Endothelial cell of umbilical vein (primary cell): ENCODE results near the gene HAX1. TPM values are rescaled to one million over a fixed set of nuclear protein-coding genes. Genes with fewer than 3 reads are reported as not detected.

ENCODE experiments used
- BruUV-seq: library from RNA; stranded (reverse); fragments of 400-500 nt; replicated peaks from 2 replicates; lab custom pipeline; 2021; lab: Mats Ljungman, UMichigan
- CTCF ChIA-PET: fragments of 300-600, 350-600 bp; sonication (Branson Sonifier 250); formaldehyde crosslinking; loops from one replicate; lab custom pipeline; 2021; ENCODE audit warnings: antibody characterized with exemption, inconsistent platforms; lab: Charles Lee
- POLR2A ChIA-PET: fragments of 300-600, 350-600 bp; sonication (Branson Sonifier 250); formaldehyde crosslinking; loops from one replicate; lab custom pipeline; 2021; ENCODE audit warnings: antibody characterized with exemption, inconsistent platforms; lab: Charles Lee
- DNase-seq: peaks from one replicate; pipeline ENCODE4 v3.0.0-alpha.2; 2011; ENCODE audit warnings: low read depth, low spot score
- FAIRE-seq: peaks from 2 replicates; lab custom pipeline; 2011; peaks lifted over from hg19 to GRCh38; lab: Jason Lieb, UNC
- H2AFZ ChIP-seq: 2 replicates; pipeline ENCODE4 v1.6.0; 2012; ENCODE audit warnings: low read depth, low read length, control low read depth, inconsistent platforms
- H3K27ac ChIP-seq: 2 replicates; pipeline ENCODE4 v1.5.1; 2011; ENCODE audit warnings: low read depth, mild to moderate bottlenecking, control low read depth, low read length, moderate library complexity; ENCODE audit not compliant: insufficient read depth
- H3K27me3 ChIP-seq, 2 experiments: 2 replicates each; pipeline versions ENCODE4 v1.6.0 to v1.6.1; 2011; ENCODE audit warnings: low read length in 2 of 2, mixed read lengths in 1 of 2; ENCODE audit not compliant: control insufficient read depth in 2 of 2, insufficient read depth in 2 of 2
- H3K36me3 ChIP-seq, 2 experiments: 2 replicates in 1 of 2; 3 replicates in 1 of 2; pipeline ENCODE4 v1.5.1; 2011; ENCODE audit warnings: low read length in 2 of 2, mild to moderate bottlenecking in 1 of 2, moderate library complexity in 1 of 2; ENCODE audit not compliant: control insufficient read depth in 2 of 2, insufficient read depth in 2 of 2; ENCODE audit errors: extremely low read depth in 1 of 2
- H3K4me1 ChIP-seq: 3 replicates; pipeline ENCODE4 v1.5.1; 2011; ENCODE audit warnings: mild to moderate bottlenecking, low read length; ENCODE audit not compliant: control insufficient read depth, insufficient read depth; ENCODE audit errors: extremely low read depth
- H3K4me2 ChIP-seq: 2 replicates; pipeline ENCODE4 v1.6.1; 2011; ENCODE audit warnings: low read length, control low read depth, mixed read lengths; ENCODE audit not compliant: insufficient read depth
- H3K4me3 ChIP-seq, 3 experiments: fragments of 200-600 bp in 1 of 3; sonication (generic), shearing (Covaris generic) in 1 of 3; replicated peaks in 1 of 3; 2 replicates each; pipeline ENCODE4 v1.5.1; 2011 to 2016; ENCODE audit warnings: control low read depth in 3 of 3, low read length in 3 of 3, mild to moderate bottlenecking in 2 of 3, inconsistent platforms in 1 of 3, low read depth in 1 of 3, moderate library complexity in 1 of 3; ENCODE audit not compliant: insufficient read depth in 1 of 3
- H3K79me2 ChIP-seq: 2 replicates; pipeline ENCODE4 v1.6.0; 2012; ENCODE audit warnings: low read length, inconsistent platforms; ENCODE audit not compliant: control insufficient read depth, insufficient read depth
- H3K9ac ChIP-seq: replicated peaks from 2 replicates; pipeline ENCODE3; 2011; ENCODE audit warnings: low read length, control low read depth; ENCODE audit not compliant: insufficient read depth; ENCODE audit errors: extremely low read depth
- H3K9me1 ChIP-seq: replicated peaks from 3 replicates; pipeline ENCODE4 v1.6.0; 2011; ENCODE audit warnings: mild to moderate bottlenecking, low read length; ENCODE audit not compliant: control insufficient read depth, insufficient read depth; ENCODE audit errors: extremely low read depth
- H3K9me3 ChIP-seq: replicated peaks from 2 replicates; pipeline ENCODE4 v1.5.1; 2012; ENCODE audit warnings: low read length, inconsistent platforms; ENCODE audit not compliant: control insufficient read depth, insufficient read depth
- H4K20me1 ChIP-seq: replicated peaks from 2 replicates; pipeline ENCODE3; 2011; ENCODE audit warnings: mild to moderate bottlenecking, low read length; ENCODE audit not compliant: control insufficient read depth, insufficient read depth; ENCODE audit errors: extremely low read depth
- CTCF ChIP-seq, 2 donors: IDR thresholded peaks; 1 replicate in 1 of 2; 2 replicates in 1 of 2; pipeline ENCODE4 v1.5.1; 2011; ENCODE audit warnings: low read length in 2 of 2, mild to moderate bottlenecking in 2 of 2, moderate library complexity in 2 of 2, control low read depth in 1 of 2, inconsistent platforms in 1 of 2, low read depth in 1 of 2; ENCODE audit not compliant: insufficient read depth in 1 of 2; ENCODE audit errors: extremely low read depth in 1 of 2
- EZH2 ChIP-seq: IDR thresholded peaks from 2 replicates; pipeline ENCODE4 v1.6.1; 2012; ENCODE audit warnings: borderline replicate concordance, low read depth, mild to moderate bottlenecking, moderate library complexity, low read length, inconsistent platforms; ENCODE audit not compliant: severe bottlenecking
- FOS ChIP-seq: IDR thresholded peaks from 2 replicates; pipeline ENCODE4 v1.6.1; 2011; ENCODE audit warnings: mild to moderate bottlenecking, low read length, moderate library complexity, borderline replicate concordance; ENCODE audit not compliant: insufficient read depth
- GATA2 ChIP-seq: IDR thresholded peaks from 2 replicates; pipeline ENCODE4 v1.7.0; 2011; ENCODE audit warnings: low read depth, mild to moderate bottlenecking, moderate library complexity, mixed read lengths, low read length; ENCODE audit not compliant: insufficient read length, insufficient read depth
- JUN ChIP-seq: IDR thresholded peaks from 2 replicates; pipeline ENCODE4 v1.6.1; 2011; ENCODE audit warnings: borderline replicate concordance, low read depth; ENCODE audit not compliant: insufficient read length, insufficient read depth
- MAX ChIP-seq: IDR thresholded peaks from 2 replicates; pipeline ENCODE4 v1.6.1; 2011; ENCODE audit not compliant: insufficient read depth, insufficient read length
- MYC ChIP-seq: IDR thresholded peaks from one replicate; pipeline ENCODE4 v1.6.1; 2011; ENCODE audit warnings: mild to moderate bottlenecking, low read depth, low read length
- POLR2A ChIP-seq: IDR thresholded peaks from 2 replicates; pipeline ENCODE4 v1.6.1; 2012; ENCODE audit warnings: low read depth, mild to moderate bottlenecking, control low read depth, low read length
- POLR2AphosphoS5 ChIP-seq: IDR thresholded peaks from 2 replicates; pipeline ENCODE4 v1.6.1; 2012; ENCODE audit warnings: low read depth, mild to moderate bottlenecking, control low read depth, low read length, moderate library complexity; ENCODE audit not compliant: insufficient read depth
- dilution Hi-C: fragments of 300-500 bp; cut with MboI; formaldehyde crosslinking; loops from one replicate; pipeline ENCODE4 v1.15.0; 2019; ENCODE audit warnings: low sequenced_read_pairs; ENCODE audit not compliant: extremely low pct_ligation_motif_present
- intact Hi-C: fragments of 100-400 bp; cut with micrococcal nuclease; formaldehyde crosslinking; loops from one replicate; pipeline ENCODE4 v1.10.0; 2022
- polyA plus RNA-seq, 4 experiments: library from polyadenylated mRNA; depleted of rRNA in 3 of 4; stranded (reverse) in 3 of 4; unstranded in 1 of 4; fragments of >200 nt; gene quantifications; 2 replicates each; pipeline versions ENCODE4 v1.2.1 to v1.2.3, GENCODE V29; 2011 to 2012; ENCODE audit warnings: missing spikeins in 1 of 4
- total RNA-seq: library from RNA; stranded (reverse); gene quantifications from 2 replicates; pipeline ENCODE4 v1.2.3, GENCODE V29; 2021

Gene HAX1
- total and polyA plus RNA-seq, 2 donors (not counting 3 experiments of a cell fraction or from before 2014, with no cell fraction given) = 78.4 to 95.3 TPM

DNA sequence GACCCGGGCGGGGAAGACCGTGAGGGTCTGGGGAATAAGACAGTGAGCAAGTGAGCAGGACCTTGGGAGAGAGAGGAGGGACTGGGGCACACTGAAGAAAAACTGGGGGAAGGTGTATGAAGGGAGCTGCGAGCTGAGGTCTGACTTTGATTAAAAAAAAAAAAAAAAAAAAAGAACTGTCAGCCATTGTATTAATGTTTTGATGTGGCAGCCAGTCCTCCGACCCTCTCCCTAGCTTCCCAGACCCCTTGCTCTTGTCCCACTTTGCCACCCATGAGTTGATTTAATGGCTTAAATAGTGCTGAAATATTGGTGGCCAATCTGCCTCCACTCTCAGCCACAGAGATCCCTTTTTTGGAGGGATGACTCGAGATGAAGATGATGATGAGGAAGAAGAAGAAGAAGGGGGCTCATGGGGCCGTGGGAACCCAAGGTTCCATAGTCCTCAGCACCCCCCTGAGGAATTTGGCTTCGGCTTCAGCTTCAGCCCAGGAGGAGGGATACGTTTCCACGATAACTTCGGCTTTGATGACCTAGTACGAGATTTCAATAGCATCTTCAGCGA, 652 bp downstream of the HAX1 start:
- ChIA-PET CTCF (interaction anchor here (0.6 to 5.3 kb wide), 5 partner anchors 9 to 127 kb away, joined by 3 to 55 read pairs (median 3); no protein-coding TSS in a partner anchor), POLR2A (interaction anchor here (0.6 kb wide), 1 partner anchor 857 kb away, joined by 6 read pairs; no protein-coding TSS in a partner anchor)
- H4K20me1 ChIP-seq = no peaks in the 10 kb centered on the region
- no TSS peak for BruUV-seq
- H3K4me2 ChIP-seq = peak overlapping the region; percentile 84
- H3K27ac ChIP-seq = peak overlapping the region; percentile 69
- peaks cover 15% of the 10 kb centered on the region for H3K4me1 ChIP-seq
- no peaks in the 10 kb centered on the region for H3K9me3 ChIP-seq
- H3K27me3 ChIP-seq = no peaks in the 10 kb centered on the region
- intact Hi-C loops = loop anchor here (1.0 to 5.0 kb wide), 7 partner anchors 52 to 576 kb away; partner anchors contain the start of genes RAB13 and UBAP2L
- no peaks in the 10 kb centered on the region for H3K9me1 ChIP-seq
- H2AFZ ChIP-seq = peak overlapping the region; percentile 75
- H3K9ac ChIP-seq = peak overlapping the region; percentile 85
- dilution Hi-C loops = no loop called here
- TF ChIP-seq GATA2 (no peak), EZH2 (no peak), MAX (no peak), JUN (no peak), FOS (no peak), POLR2A (no peak), CTCF (IDR thresholded peaks at IDR 0.05; ENCODE audit: extremely low read depth in 1 of 2, insufficient read depth in 1 of 2, low read depth in 1 of 2, low read length in 2 of 2) (no peak), MYC (no peak), POLR2AphosphoS5 (no peak)
- peaks cover 9% of the 10 kb centered on the region for H3K79me2 ChIP-seq
- H3K4me3 ChIP-seq = peak overlapping the region; percentile 79 to 91 (median 81)
- H3K36me3 ChIP-seq = peaks cover 2 to 20% of the 10 kb centered on the region in 2 experiments
- DNase-seq = no peak
- no peak for FAIRE-seq
